ENCODE results near the gene PRSS1.
"Not testable (repeated sequence)": the region's sequence is repeated elsewhere in the genome, so short reads cannot be mapped to it uniquely, and the experiment has no call there.

Gene PRSS1

DNA sequence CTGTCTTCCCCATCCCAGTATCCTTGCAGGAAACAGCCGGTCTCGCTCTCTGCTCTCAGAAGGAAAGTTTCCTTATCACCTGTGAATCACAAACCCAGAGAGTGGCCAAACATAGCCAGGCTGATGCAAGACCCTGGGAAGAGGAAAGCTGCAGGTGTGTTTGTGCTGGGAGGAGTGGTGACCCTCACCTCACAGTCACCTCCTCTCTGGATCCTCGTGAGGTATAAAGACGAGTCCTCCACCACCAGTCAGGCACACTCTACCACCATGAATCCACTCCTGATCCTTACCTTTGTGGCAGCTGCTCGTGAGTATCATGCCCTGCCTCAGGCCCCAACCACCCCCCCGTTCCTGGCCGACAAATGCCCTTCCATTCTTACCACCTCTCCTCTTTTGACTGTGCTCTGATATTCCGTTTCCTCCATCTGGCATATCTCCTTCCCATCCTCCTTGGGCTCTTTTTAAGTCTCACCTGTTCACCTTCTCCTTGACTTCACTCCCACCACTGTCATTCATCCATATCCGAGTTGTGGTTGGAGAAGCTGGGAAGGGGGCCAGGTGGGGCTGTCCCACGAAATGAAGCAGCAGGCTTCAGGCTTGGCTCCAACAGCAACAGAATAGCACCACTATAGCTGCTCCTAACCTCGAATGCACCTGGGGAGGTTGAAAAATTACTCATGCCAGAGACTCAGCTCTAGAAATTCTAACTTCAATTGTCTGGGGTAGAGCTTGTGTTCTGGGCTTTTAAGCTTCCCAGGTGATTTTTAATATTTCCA, at the start of gene PRSS1:
Gene PRSS1 (plus strand): TSS at position 255 of the 776 bp plus-strand sequence. CDS start 13 bp downstream, at position 268.
- DNase-seq (ENCODE audit: low spot score) = no peak

DNA sequence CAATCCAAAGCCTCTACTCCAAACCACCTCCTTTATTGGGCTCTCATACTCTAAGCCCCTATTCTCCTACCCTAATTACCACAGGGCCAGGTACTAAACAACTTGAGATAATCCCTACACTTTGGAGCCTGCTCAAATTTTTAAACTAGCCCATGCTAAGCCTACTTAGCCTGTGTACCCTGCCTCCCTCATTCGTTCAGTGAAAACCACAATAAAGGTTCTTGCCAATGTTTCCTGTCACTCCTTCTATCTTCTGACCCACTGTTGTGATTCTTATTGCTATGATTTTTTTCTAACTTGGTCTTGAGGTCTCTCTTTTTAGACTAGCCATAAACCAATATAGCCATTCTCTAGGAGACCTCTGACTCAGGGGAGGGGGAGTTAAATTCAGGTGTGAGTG, 48.3 kb upstream of the PRSS1 start:
- not testable (repeated sequence) for DNase-seq (ENCODE audit: low spot score)

DNA sequence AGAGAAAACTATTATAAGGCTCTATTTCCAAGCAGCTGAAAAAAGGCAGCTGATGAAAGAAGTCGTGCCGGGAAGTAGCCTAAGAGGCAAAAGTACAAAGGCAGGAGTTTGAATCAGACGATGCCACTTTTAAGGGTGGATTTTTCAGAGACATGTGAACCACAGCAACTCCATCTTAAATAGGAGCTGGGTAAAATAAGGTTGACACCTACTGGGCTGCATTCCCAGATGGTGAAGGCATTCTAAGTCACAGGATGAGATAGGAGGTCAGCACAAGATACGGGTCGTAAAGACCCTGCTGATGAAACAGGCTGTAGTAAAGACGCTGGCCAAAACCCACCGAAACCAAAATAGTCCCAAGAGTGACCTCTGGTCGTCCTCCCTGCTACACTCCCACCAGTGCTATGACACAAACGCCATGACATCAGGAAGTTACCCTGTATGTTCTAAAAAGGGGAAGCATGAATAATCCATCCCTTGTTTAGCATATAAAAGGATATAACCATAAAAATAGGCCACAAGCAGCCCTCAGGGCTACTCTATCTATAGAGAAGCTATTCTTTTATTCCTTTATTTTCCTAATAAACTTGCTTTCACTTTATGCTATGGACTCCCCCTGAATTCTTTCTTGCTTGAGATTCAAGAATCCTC, 45.5 kb upstream of the PRSS1 start:
- DNase-seq (ENCODE audit: low spot score) = no peak

DNA sequence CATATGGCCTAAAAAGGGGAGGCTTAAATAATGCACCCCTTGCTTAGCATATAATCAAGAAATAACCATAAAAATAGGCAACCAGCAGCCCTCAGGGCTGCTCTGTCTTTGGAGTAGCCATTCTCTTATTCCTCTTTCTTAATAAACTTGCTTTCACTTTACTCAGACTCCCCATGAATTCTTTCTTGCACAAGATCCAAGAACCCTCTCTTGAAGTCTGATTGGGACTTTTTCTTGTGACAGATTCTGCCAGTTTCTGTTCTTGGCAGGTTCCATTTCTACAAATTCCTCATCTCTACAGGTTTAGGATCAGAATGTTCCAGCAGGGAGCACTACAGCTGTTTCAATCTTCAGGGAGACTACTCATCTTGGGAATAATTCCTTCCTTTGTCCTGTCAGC, 40.5 kb upstream of the PRSS1 start:
- DNase-seq (ENCODE audit: low spot score) = not testable (repeated sequence)

DNA sequence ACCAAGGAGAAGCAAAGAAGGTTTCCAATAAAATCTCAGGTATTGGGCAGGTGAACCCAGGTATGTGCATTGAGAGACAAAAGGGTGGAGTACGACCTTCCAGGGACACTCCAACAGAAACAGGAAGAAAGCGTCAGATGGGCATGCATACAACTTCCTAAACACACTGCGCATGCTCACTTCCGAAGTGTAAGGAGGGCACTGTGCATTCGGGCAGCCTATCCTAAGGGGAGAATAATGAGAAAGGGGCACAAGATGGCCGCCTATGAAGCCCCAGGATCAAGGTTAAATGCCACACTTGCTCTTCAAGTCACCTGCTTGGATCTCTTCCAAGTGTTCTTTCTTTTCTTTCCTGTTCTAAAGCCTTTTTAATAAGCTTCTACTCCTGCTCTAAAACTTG, 39.4 kb upstream of the PRSS1 start:
- DNase-seq (ENCODE audit: low spot score) = no peak

DNA sequence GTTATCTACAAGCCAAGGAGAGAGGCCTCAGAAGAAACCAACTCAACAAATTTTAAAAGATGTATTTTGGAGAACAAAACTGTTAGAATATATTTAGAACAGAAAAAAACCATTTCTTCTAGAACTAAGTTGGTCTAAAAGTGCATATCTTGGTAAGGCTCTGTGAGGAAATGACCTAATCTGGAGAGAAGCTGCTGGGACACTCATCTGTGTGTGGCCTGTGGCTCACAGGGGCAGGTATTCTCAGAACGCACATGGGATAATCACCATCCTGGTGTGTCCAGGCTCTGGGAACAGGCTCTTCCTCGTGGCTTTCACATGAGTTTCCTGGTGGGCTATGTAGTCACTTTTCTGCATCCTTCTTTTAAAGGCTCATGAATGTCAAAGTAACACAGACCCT, 38.1 kb upstream of the PRSS1 start:
- DNase-seq (ENCODE audit: low spot score) = no peak

DNA sequence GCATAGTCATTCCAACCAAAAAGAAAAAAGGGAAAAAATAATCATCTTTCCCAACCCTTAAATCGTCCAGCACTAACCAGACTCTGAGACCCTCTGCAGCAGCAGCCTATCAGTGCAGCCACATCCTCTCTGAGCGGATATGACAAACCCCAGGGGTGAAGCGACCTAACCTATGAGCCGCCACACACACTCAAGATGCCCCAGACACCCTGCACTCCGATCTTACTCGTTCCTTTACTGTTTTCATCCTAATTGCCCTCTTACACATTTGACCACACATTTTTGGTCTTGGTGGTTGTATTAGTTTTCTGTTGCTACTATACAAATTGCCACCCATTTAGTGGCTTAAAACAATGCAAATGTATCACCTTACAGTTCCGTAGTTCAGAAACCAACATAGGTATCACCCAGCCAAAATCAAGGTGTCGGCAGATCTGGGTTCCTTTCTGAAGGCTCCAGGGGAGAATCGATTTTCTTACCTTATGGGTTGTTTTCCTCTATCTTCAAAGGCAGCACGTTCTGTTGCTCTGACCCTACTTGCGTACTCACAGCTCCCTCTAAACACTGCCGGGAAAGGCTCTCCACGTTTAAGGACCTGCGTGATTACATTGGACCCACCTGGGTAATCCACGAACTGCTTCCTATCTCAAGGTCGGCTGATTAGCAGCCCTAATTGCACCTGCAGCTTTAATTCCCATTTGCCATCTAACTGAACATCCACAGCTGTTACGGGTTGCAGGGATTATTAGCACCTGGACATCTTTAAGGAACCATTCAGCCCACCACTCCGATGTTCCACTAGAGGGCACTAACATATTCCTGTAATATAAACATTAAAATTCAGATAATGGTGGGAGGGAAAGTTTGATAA, 37.3 kb upstream of the PRSS1 start:
- DNase-seq (ENCODE audit: low spot score) = peak; percentile 47

DNA sequence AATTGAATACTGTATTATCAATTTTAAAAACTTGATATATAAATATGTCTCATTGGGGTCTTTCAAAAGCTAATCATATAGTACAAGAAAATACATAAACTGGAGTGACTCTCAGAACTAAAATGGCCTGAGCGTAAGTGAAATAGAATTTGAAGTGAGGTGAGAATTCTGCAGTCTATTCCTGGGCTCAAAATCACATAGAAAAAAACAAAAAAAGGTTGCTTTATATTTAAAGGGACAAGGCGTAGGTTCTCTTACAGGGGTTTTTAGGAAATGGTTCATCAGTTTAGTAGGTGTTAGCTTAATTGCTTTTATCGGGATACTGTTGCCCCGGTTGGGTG, 36.7 kb upstream of the PRSS1 start:
- DNase-seq (ENCODE audit: low spot score) = no peak

DNA sequence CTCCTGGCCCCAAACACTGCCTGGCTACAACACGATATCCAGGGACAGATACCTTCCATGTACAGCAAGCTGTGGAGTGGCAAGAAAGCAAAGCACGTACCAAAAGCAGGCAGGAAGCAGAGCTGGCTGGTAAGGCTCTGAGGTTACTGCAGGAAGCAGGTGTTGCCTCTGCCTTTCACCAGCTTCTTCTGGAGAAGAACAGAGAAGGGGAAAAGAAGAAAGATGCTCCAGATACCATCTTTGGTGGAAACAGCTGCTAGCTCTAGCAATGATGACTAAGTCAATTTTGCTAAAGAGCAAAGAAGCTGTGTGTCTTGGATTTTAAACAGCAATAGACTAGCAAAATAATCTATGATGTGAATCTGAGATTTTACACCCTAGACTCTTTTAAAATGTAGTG, 34.9 kb upstream of the PRSS1 start:
- peak; percentile 36 for DNase-seq (ENCODE audit: low spot score)

DNA sequence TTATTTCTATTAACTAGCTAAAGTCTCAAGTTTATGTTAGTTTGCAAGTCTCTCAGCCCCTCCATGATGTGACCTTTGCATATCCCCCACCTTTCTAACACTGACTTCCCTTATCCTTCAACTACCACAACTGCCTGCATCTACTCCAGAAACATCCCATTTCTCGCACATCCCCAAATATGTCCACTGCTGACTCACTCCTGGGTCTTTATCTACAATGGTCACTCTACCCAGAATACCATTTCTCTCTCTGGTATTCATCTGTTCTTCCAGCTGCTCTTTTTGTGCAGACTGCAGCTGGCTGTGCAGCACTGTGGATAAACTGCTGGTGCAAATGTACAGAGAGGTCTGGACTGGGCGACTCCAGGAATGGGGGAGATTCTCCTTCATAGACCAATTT, 32.7 kb upstream of the PRSS1 start:
- no peak for DNase-seq (ENCODE audit: low spot score)

DNA sequence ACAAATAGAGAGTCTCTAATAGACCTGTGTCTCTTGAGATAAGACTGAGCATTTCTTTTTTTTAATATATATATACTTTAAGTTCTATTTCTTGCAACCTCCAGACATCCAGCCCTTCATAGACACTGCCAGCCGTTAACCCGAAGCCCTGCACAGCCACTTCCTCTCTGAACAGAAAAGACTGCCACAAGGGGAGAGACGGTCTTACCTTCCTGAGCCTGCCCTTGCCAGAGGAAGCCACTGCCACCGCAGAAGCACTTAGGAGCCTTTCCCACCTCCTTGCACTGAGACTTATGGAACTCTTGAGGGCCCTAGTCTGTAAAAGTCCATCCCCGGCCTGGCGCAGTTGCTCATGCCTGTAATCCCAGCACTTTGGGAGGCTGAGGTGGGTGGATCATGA, 31.8 kb upstream of the PRSS1 start:
- no peak for DNase-seq (ENCODE audit: low spot score)

DNA sequence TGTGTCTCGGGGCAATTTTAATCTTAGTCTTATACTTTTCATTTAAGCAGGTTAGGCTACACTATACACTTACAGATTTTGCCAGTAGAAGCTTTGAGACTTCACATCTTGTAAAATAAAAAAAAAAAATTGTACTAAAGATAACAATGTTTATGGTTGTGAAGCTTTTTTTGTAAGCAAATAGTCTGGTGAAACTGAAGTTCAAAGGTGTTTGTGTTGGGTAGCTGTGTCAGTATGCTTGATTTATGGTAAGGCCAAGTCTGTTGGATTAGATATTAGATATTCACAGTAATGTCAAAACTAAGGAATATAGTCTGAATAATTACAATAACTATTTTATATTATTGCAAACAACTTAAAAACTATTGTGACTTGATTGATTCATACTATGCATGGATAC, 31.0 kb upstream of the PRSS1 start:
- DNase-seq (ENCODE audit: low spot score) = no peak

DNA sequence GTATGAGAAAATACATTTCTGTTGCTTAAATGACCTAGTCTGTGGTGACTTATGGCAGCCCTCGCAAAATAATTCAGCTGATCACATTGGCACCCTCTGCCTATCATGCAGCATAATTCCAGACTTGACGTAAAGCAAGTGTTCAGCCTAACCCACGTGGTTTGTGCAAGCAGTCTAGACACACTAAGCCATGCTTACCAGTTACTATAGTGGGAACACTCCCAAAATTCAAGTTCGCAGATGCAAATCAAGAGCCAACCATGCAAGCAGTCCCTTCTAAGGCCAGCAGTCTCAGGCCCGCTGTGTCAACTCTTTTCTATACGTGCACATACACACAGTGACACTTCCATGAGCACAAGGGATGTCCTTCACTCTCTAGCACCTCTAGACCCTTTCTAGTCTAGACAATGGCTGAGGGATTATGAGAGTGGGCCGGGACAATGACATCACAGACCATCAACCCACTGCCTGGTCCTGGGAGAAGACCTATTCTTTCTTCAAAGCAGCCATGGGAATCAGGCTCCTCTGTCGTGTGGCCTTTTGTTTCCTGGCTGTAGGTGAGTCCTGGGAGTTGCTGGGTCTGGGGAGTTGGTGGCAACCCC, 29.0 kb upstream of the PRSS1 start:
- no peak for DNase-seq (ENCODE audit: low spot score)

DNA sequence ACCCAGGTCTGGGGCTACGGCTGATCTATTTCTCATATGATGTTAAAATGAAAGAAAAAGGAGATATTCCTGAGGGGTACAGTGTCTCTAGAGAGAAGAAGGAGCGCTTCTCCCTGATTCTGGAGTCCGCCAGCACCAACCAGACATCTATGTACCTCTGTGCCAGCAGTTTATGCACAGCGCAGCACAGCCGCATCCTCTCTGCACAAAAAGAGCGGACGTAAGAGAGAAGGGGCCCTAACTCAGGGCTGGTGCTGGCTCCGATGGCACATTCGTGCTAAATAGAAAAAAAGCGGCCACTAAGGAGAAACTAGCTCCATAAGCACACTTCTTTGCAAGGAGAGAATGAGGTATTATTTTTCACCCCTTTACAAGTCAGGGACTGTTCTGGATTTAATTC, 28.3 kb upstream of the PRSS1 start:
- DNase-seq (ENCODE audit: low spot score) = no peak

DNA sequence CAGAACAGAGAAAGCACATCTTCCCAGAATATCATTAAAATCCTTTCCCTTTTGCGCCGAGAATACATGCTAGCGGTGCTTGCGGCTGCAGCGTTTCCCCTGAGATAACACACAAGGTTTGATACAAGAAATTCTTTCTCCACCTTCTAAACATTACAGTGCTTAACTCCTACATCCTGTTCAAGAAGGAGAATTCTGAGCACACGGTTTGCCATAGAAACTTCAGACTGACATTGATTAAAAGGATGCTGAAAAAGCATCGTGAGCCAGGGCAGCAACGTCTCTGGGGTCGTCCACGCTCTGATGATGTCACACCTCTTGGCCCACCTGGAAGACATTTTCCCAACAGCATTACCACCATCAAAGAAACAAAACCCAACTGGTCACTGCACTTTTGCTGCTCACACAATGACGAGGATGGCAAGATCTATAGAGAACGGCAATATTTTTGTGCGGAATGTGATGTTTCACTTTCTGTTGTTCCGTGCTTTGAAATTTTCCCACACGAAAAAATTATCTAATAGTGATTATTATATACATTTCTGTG, 27.0 kb upstream of the PRSS1 start:
- no peak for DNase-seq (ENCODE audit: low spot score)

DNA sequence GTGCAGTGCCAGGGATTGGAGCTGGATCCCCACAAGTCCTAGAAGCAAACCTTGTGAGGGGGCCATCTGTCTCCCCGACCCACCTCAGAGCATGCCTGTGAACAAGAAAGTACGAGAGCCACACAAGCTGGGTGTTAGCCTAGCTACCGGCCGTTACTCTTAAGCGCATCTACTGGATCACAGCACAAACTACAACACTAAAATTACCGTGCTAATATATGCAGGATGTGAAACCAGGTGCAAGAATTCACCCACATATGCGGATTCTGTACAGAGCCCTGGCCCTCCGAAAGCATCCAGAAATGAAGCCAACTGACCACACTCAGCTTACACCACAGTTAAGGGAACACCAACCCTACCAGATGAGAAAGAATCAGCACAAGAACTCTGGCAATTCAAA, 16.0 kb upstream of the PRSS1 start:
- DNase-seq (ENCODE audit: low spot score) = no peak

DNA sequence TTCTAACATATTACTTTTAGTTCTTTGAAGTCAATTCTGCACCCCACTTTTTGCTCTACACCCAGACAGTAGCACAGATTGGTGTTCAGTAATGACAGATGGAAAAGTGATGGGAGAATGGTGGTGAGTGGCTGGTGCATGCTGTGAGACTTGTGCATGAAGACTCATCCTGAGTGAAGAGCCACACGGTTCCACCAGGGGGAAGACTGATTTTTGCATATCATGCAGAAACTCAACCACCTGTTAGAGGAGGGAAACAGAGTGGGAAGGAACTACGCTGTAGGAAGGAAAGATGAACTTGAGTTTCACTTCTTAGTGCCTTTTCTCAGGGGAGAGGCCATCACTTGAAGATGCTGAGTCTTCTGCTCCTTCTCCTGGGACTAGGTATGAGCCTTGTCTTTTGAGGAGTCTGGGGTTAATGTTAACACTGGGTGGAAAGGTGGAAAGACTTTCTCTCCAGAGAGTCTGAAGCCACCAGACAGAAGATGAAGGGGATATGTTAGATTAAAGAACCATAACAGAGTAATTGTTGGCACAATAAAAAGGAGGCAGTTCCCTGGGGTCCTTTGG, 9.3 kb upstream of the PRSS1 start:
- no peak for DNase-seq (ENCODE audit: low spot score)

DNA sequence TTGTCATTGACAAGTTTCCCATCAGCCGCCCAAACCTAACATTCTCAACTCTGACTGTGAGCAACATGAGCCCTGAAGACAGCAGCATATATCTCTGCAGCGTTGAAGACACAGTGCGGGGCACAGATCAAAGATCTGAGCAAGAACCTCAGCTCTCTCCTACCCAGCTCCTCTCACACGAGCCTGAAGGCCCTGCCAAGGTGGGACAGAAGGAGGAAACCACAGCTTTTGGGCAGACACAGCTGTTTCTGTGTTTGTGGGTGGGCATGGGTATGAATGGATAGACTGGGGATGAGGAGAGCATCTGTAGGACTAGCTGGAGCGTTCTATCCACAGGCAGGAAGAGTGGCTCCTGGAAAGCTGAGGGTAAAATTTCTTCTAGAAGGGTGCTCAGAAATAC, 8.5 kb upstream of the PRSS1 start:
- DNase-seq (ENCODE audit: low spot score) = no peak

DNA sequence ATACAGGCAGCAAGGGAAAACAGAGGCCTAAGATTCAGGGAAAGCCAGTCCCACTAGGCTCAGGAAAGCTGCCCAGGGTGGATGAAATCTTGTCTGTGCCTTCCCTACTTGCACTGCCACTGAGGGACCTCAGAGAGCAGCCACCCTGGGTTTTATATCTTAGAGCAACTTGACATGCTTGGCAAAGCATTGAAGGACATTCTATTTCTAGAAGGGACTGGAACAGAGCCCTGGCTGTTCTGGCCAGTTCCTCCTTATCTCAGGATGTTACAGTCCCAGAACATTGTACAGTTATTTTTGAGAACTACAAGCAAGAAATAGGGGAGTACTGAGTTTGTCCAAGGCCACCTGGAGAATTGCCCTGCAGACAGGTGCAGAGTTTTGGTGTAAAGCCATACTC, 7.3 kb upstream of the PRSS1 start:
- DNase-seq (ENCODE audit: low spot score) = not testable (repeated sequence)

DNA sequence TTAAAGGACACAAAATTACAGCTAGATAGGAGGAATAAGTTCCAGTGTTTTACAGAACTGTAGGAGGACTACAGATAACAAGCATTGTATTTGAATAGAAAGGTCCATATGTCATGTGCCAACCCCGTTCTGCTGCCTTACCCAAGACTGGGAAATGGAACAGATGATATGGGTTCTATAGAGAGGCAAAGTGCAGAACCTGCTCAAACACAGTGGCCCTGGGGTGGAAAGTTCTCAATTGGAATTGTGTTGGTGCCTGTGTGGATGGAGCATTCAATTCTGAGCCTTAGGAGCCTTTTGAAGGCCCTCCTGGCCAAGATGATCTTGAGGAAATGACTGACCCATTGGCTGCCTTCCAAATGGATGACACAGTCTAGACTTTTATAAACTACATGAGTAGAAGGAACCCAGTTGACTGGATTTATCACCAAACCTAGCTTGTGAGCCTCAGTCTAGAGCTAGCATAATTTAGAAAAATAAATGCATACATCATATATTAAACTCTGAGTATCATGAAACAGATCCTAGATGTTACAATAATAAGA, 4.1 kb upstream of the PRSS1 start:
- no peak for DNase-seq (ENCODE audit: low spot score)

DNA sequence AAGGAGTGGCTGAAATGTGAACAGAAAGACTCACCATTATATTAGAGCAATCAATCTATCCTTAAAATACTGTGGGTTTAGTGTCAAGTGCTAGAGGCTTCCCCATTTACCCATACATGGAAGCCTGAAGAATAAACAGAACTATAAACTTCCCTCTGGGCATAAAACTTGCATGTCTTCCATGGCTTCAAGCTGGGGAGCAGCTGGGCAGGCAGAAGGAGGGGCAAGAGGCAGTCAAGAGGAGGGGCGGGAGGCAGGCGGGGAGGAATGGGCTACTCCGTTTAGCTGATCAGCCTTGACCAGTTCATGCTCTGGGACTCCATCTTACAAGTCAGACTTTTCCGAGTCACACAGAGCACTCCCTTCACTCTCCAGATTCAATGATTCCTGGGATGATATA, 3.5 kb upstream of the PRSS1 start:
- no peak for DNase-seq (ENCODE audit: low spot score)

DNA sequence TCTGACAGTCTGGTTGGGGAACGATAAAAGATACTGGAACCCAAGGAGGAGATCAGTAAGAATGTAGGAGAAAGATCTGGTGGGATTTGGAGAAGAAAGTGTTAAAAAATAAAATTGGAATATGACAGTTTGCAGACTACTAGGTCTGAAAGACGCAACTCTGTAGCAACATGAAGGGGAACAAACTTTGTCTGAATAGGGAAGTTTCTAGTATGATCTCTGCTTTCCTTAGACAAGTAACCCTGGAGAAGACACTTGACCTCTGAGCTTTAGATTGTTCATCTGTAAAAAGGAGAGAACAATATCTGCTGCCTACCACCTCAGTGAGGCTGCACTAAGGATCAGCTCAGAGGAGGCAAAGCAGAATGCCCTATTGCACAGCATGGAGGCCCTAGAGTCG, 3.0 kb upstream of the PRSS1 start:
- no peak for DNase-seq (ENCODE audit: low spot score)
